GM19463 (cell line): ENCODE measurements around the gene MOAP1.
"Not testable (repeated sequence)": the region's sequence is repeated elsewhere in the genome, so short reads cannot be mapped to it uniquely, and the experiment has no call there.

ENCODE experiments used
- ATAC-seq: cut with Tn5 transposase; IDR thresholded peaks from one replicate; pipeline ENCODE4 v1.9.1; 2021; ENCODE audit warnings: mild to moderate bottlenecking, moderate library complexity; ENCODE audit not compliant: unreplicated experiment

Gene MOAP1

GRCh38 chr14:93186466-93186865 is 1.8 kb upstream of the MOAP1 start:
- no peak for ATAC-seq

GRCh38 chr14:93185349-93185720 is 638 bp upstream of the MOAP1 start:
- ATAC-seq, result no peak

GRCh38 chr14:93183596-93184317 is 940 bp downstream of the MOAP1 start:
- no peak for ATAC-seq

GRCh38 chr14:93175492-93175891 is 9.2 kb downstream of the MOAP1 start:
- no peak for ATAC-seq

- not testable (repeated sequence) for ATAC-seq
Observed at GRCh38 chr14:93174731-93175130, 10.0 kb downstream of the MOAP1 start.

GRCh38 chr14:93173943-93174395 is 10.7 kb downstream of the MOAP1 start:
- ATAC-seq, result no peak

- ATAC-seq, result no peak
Observed at GRCh38 chr14:93171376-93171775, 13.3 kb downstream of the MOAP1 start.

- not testable (repeated sequence) for ATAC-seq
Observed at GRCh38 chr14:93170141-93170540, 14.6 kb downstream of the MOAP1 start.

- not testable (repeated sequence) for ATAC-seq
Observed at GRCh38 chr14:93169619-93170018, 15.1 kb downstream of the MOAP1 start.

GRCh38 chr14:93168610-93169009 is 16.1 kb downstream of the MOAP1 start:
- ATAC-seq, result not testable (repeated sequence)

GRCh38 chr14:93165271-93166265 is 19.1 kb downstream of the MOAP1 start:
- not testable (repeated sequence) for ATAC-seq

- no peak for ATAC-seq
Observed at GRCh38 chr14:93163564-93163963, 21.1 kb downstream of the MOAP1 start.

- no peak for ATAC-seq
Observed at GRCh38 chr14:93161411-93161940, 23.2 kb downstream of the MOAP1 start.

GRCh38 chr14:93160353-93160801 is 24.3 kb downstream of the MOAP1 start:
- no peak for ATAC-seq

GRCh38 chr14:93159625-93160352 is 24.9 kb downstream of the MOAP1 start:
- not testable (repeated sequence) for ATAC-seq

- not testable (repeated sequence) for ATAC-seq
Observed at GRCh38 chr14:93158349-93158748, 26.3 kb downstream of the MOAP1 start.

GRCh38 chr14:93156693-93157369 is 27.9 kb downstream of the MOAP1 start:
- no peak for ATAC-seq

- ATAC-seq, result no peak
Observed at GRCh38 chr14:93155667-93156066, 29.0 kb downstream of the MOAP1 start.

GRCh38 chr14:93153121-93153520 is 31.6 kb downstream of the MOAP1 start:
- no peak for ATAC-seq
